Stimulated activated CD4-positive, alpha-beta T cell treated with anti-CD3 and anti-CD28 coated beads, TNF-alpha, amount 100 ng/mL, for 1 hour (primary cell): ENCODE data around the gene RNF217.
"Not testable (repeated sequence)": the region's sequence is repeated elsewhere in the genome, so short reads cannot be mapped to it uniquely, and the experiment has no call there.

ENCODE experiments used
- DNase-seq, 3 donors: peaks; one replicate each; pipeline ENCODE4 v3.0.0-alpha.2; 2020; ENCODE audit warnings: low read depth in 3 of 3, low spot score in 1 of 3

Gene RNF217

DNA sequence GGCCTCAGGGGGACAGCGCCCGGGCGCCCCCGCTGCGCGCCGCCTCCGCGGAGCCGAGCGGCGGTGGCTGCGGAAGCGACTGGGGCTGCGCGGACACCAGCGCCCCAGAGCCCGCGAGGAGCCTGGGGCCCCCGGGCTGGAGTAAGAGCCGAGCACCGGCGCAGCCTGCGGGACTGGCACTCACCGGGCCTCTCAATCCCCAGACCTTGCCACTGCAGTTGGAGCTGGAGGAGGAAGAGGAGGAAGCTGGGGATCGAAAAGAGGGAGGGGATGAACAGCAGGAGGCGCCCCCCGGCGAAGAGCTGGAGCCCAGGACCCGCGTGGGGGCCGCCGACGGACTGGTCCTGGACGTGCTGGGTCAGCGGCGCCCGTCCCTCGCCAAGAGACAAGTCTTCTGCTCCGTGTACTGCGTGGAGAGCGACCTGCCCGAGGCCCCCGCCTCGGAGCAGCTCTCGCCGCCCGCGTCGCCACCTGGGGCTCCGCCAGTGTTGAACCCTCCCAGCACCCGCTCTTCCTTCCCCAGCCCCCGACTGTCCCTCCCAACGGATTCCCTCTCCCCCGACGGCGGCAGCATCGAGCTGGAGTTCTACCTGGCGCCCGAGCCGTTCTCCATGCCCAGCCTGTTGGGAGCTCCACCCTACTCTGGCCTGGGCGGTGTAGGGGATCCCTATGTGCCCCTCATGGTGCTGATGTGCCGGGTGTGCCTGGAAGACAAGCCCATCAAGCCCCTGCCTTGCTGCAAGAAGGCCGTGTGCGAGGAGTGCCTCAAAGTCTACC lies 590 bp downstream of the RNF217 start:
- no peak for DNase-seq

DNA sequence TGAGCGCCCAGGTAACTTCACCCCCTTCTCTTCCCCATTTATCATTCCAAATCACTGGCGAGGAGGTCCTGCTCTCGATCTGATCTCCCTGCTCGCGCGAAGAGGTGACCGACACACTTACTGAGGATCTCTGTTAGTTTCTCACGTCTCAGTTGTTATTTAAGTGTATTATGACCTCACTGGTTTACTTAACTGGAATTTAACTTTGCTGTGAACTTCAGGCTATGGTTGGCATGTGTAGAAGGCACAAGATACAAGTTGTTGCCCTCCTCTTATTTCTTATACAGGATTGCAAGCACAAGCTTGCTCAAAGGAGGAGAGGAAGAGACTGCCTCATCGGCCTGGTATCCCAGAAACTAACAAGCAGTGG lies 1.2 kb downstream of the RNF217 start:
- no peak for DNase-seq

DNA sequence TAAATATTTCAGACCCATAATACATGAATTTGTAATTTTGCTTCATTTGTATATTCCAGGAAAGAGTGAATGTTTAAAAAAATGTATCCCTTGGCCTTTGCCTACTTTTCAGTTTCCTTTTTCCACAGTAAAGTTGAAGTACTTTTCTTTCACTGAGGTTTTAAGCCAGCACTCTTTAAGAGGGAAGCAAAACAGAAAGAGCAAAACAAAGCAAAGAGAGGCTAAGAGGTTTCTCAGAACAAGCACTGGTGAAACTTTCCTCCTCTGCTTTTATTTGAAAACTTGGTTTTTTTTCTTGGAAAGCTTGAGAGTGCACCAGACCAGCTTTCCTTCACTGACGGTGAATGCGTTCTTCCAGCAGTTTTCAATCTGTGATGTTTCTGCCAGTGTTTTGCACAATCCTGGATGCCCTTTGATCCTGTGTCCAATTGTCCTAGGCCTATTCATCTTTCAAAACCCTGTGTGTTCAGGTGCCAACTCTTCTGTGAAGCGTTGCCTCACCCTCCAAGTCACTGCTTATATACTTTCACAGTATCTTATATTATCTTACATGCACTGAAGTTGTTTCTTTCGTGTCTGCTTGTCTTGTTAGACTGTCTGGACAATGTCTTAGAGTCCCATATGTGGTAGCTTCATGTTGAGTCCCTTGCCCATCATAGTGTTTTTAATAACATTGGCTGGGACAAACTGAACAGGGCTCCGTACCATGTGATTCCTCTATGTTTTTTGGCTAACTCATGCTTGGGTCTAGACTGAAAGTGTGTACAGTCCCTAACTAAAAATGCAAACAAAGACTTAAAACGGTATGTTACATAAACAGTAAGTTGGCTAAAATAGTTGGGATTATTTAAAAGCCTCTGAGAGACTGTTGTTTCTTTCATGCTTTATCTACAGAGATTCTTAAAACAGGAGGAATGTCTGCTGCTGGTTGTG lies 1.9 kb downstream of the RNF217 start:
- DNase-seq = no peak

DNA sequence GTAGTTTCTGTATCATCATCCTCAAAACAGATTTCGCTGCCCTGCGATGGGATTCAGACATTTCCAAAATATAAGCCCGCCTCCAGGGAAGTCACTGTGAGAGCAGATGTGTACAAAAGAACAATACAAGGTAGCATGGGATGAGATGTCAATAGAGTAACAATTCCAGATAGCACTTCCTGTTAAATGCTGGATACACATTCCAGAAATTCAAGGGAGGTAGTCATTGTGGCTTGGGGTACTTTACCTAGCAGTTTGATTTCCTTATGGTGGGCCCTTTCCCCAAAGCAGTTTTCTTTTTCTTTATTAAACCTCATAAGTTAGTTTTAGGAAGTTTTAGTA lies 2.5 kb downstream of the RNF217 start:
- no peak for DNase-seq

DNA sequence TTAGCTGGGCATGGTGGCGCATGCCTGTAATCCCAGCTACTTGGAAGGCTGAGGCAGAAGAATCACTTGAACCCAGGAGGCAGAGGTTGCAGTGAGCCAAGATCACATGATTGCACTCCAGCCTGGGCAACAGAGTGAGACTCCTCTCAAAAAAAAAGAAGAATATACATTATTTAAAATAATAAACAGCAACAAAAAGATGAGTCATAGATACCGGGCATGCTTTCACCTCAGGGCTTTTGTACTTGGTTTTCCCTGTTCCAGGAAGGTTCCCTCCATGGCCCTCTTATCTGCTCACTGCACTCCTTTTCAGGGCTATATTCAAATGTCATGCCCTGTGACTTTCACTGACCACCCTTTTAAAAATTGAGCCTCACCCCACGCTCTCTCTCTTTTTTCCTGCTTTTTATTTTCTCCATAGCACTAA lies 3.2 kb downstream of the RNF217 start:
- not testable (repeated sequence) for DNase-seq

DNA sequence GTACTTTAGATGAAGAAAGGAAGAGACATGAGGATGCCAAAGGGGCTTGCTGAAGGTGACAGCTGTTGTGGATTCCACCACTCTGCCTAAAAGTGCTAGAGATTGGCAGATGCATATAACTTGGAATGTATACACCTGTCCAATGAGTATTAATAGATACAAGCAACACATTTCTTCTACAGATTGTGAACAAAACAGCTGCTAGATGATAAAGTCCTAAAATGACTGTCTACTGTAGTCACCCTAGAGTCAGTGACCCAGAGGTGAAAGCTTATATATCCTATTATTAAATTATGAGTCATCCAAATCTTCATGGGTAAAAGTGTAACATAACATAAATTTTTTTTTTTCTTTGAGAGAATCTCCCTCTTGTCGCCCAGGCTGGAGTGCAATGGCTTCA lies 5.2 kb downstream of the RNF217 start:
- DNase-seq = no peak

DNA sequence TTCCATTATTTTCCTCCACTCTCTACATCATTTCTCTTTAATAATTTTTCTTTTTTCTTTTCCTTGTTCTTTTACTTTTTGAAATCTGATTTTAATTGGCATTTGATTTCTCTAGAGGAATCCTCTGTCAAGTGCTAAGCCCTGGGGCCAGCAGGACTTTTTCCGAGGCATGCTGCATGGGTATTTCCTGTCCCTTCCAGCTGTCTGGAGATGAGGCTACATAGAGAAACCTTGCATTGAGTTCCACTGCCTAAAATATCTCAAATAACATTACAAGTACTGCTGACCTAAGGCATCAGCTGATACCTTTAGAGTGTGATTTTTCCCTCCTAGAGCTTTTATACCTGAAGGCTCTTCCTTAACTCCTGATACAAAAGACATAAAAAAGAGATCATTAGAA lies 6.2 kb downstream of the RNF217 start:
- no peak for DNase-seq

DNA sequence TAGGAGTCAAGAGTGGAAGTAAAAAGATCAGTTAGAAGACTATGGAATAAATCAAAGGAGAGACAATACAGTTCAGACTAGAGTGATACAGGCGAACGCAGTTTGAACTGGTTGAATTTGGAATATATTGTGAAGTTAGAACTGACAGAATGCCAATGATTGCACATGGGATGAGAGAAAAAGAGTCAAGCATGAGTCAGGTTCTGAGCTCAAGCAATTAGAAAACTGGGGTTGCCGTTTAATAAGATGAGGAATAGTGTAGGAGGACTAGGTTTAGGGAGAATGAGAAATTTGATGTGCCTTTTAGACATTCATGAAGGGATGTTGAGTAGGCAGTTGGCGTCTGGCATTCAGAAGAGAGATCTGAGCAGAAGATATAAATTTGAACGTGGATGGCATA lies 8.0 kb downstream of the RNF217 start:
- no peak for DNase-seq

DNA sequence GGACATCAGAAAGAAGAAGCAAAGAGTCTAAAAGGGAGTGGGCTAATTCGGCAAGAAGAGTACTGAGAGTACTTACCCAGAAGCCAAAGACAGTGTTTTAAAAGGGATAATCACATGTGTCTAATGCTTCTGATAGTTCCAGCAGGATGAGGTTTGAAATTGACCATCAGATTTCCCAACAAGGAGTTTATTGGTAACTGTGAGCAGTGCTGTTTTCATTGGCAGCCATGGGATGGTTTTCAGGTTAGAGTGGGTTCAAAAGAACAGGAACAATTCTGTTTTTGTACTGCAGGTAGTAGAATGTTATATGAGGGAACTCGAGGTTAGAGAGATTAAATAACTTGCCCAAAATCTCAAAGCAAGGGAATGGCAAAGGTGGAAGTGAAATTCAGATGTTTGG lies 8.5 kb downstream of the RNF217 start:
- DNase-seq = no peak

DNA sequence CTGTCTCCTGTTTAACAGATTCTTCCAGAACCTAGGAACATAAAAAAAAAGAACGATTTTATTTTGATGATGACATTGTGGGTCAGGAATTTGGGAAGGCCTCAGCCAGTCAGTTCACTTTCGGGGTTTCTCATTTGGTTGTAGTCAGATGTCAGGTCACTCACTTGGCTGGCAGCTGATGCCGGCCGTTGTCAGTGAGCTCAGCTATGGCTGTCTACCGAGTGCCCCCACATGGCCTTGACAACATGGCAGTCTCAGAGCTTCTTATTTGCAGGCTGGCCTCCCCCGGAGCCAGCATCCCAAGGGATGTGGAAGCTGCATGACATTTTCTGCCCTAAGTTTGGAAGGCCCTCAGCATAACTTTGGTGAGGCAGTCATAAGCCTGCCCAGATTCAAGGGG lies 11.5 kb downstream of the RNF217 start:
- no peak for DNase-seq

DNA sequence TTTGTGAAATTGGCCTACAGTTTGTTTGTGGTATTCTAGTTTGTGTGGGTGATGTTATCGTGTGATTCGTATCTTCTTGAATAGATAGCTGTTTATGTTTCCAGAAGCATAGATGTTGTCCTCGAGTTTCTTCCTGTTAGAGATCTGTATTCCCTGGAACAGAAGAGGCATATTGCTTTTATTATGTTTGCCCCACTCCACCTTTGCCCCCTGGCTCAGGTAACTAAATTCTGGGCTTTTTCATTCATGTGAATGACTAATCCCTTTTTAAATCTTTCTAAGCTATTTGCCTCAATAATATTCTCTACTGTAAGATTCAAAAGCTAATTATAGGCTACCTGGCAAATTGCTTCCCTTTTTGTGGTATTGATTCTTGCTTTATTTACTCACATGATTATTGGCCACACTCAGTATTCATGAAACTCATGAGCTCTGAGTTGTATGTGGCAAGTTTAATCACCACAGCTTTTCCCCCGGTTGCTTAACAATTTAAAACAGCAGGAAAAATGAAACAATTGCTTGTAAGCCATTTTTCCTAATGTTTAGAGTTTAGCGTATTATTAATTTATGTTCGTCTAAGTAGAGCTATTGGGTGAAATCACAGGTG lies 12.6 kb downstream of the RNF217 start:
- no peak for DNase-seq

DNA sequence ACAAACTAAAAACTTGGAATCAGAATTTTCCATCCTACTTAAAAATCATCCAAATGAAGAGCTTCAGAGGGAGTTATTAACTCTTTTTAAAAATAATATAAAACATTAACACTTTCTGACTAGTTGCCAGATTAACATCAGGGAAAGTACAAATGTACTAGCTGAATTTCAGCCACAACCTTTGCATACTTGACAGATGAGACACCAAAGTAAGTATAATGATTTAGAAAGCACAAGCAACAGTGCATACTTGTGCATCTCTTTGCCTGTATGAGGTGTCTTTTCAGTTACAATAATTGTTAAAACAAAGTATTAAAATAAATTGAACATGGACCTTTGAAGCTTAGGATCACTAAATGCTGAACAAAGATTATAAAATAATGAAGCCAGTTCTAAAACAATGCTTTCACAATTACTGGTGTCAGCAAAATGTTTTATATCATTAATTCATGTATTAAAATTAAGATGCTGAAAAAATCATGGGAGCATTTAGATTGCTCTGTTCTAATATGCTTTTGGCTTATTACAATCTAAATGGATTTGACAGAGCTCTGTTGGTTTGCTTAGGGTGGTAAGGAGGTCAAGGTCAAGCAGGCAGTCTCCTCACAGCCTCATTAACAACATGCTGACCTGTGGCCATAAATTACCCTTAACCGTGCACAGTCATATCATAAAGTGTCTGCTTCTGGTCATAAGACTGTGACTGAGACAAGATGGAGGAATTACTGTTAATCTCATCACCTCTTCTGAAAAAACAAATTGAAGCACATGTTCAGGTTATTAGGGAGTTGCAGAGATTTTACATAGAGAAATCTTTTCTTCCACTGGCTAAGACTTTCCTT lies 15.1 kb downstream of the RNF217 start:
- no peak for DNase-seq

DNA sequence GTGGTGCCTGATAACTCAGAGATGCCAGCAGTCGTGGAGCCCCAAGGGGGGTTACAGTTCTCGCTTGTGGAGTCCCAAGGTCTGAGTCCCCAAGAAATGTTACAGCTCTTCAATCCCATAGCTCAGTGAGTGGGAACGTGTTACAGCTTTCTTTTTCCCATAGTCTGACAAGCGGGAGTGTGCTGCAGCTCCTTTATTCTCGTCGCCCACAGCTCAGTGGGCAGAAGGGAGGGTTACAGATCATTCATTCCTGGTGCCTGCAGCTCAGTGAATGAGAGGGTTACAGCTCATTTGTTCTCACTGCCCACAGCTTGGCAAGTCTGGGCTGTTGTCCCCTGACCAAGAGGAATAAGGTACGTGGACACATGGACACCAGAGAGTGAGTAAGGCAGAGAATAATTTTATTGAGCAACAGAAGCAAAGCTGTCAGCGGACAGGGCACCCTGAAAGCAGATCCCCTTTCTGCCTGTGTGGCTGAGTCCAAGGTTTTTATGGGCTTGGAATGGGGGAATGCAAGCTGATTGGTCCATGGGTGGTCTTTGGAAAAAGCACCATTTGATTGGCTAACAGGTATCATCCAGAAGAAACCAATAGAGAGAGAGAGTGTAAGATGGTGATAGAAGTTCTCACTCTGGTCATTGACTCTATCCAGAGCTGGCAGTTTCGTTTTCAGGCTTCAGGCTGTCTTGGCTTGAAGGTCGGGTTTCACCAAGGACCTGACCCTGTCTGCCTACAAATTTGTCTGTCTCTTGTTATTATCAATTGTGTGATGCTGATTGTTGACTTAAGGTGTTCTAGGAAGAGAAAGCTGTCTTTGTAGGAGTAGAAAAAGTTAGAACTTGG lies 16.4 kb downstream of the RNF217 start:
- DNase-seq = no peak

DNA sequence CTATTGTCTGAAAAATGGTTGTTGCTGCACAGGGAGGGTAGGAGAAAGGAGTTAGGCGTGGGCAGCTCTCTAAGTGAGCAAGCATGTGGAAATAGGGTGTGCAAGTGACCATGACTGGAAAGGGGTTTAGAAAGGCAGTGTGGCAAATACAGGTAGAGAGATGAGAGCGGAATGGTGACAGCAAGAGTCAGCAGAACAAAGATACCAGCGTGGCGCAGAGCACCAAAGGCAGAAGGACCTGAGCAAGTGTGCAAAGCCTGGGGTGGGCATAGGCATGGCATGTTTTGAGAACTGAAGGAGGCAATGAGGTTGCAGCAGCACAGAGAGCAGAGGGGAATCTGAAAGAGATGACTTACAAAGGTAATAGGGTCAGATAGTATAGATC lies 17.0 kb downstream of the RNF217 start:
- no peak for DNase-seq

DNA sequence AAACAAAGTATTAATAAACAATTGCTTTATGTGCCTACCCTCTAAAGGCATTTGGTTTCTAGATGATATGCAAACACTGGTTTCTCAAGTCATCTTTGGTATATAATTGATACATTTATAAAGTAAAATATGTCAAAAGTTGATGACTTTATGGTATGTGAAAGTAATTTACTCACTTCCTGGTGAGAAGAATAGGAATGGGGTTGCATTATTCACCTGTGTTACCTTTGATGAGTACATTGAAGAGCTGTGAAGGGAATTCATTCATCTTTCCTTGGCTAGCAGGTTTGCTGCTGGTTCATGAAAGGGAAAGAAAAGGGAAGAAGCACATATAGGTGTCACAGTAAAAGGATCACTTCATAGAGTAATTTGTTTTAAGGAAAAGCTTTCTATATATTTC lies 20.4 kb downstream of the RNF217 start:
- DNase-seq = no peak

DNA sequence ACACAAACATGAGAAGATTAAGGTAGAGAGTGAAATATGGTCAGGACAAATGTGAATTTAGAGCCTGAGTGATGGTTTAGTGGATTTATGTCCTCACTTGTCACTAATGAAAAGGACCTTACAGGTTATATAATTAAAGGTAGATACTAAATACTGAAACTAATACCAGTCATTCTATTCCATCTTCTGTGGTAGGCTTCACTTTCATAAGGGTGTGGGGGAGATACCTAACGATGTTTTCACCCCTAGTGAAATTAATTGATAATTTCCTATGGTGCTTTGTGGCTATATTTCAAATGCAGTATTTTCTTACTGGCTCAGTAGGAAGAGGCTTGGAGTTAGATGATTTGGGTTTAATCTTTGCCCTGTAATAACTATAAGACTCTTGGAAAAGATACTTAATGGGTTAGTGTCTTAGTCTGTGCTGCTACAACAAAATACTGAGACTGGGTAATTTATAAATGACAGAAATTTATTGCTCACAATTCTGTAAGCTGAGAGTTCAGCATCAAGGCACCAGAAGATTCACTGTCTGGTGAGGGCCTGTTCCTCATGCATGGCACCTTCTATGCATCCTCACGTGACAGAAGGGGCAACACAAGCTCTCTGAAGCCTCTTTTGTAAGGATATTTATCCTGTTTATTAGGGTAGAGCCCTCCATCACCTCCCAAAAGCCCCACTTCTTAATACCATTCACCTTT lies 21.3 kb downstream of the RNF217 start:
- DNase-seq = no peak

DNA sequence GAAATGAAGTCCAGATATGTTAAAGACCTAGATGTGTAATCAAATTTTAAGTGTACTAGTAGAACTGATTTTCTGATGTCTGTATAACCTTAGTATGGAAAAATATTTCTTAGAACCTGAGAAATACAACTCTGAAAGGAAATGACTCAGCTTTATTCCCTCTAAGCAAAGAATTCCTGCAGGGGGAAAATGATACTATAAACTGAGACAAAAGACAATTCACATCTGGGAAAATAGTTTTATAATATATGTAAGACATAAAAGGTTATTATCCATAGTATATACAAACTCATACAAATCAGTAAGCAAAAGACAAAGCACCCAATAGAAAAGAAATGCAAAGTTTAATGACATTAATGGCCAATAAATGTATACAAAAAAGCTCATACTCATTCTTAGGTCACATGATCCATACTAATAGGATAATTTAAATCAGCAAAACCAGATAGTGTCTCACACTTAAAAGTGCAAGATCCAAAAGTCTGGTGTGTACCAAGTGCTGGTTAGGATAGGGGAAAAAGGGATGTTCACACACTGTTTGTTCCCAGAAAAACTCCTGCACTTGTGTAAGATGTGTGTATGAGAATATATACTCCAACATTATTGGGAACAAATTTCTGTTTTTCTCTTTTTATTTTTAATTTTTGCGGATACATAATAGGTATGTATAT lies 22.6 kb downstream of the RNF217 start:
- no peak for DNase-seq

DNA sequence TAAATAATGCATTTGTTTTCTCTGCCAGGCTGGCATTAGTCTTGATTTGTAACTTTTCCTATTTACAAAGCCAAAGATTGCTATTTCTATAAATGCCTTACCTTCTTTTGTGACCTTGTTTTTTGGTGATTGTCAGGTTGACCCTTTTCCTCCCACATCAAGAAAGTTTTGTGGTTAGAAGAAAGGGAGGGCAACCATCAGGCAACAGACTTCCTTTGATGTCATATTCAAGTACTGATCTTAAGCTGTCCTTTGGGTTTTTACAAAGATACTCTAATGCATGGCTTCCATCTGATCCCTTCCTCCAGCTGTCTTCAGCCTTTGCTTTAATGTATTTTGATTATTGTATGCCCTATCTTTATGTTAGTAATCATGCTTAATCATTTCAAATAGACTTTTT lies 23.9 kb downstream of the RNF217 start:
- DNase-seq = no peak

DNA sequence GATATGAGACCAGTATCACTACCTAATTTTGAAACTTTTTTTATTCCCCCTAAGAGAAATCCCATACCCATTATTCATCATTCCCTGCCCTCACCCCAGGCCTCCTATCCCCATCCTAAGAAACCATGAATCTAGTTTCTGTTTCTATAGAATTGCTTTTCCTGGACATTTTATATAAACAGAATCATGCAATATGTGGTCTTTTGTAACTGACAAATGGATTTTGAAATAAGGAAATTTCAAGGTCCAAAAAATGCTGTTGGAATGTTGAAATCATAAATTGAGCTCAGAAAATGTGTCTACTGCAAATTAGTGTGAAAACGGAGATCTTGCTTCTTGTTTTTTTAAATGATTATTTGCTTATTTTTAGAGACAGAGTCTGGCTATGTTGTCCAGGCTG lies 25.1 kb downstream of the RNF217 start:
- no peak for DNase-seq
